Right lobe of liver (tissue), 4 donors: ENCODE results near the gene SLC2A2.

Source experiments
- POLR2A ChIP-seq: fragments of 450-650 bp; IDR thresholded peaks from one replicate; pipeline ENCODE4 v1.6.1; 2017; ENCODE audit warnings: antibody characterized with exemption, mild to moderate bottlenecking
- TF ChIP-seq, protein P1 (sequence below), 4 donors: fragments of 200-600 bp in 3 of 4; fragments of 450-650 bp in 1 of 4; IDR thresholded peaks; one replicate each; pipeline versions ENCODE4 v1.5.1 to v1.8.0; 2016 to 2022; ENCODE audit warnings: antibody characterized with exemption in 4 of 4, mild to moderate bottlenecking in 2 of 4
- donor health status: DM: no; HTN: no; CAD: no.
- donor health status: DM: no; HTN: no; CAD: no.
- donor health status: DM: no; HTN: yes; CAD: no.

- TF ChIP-seq, protein P1, sequence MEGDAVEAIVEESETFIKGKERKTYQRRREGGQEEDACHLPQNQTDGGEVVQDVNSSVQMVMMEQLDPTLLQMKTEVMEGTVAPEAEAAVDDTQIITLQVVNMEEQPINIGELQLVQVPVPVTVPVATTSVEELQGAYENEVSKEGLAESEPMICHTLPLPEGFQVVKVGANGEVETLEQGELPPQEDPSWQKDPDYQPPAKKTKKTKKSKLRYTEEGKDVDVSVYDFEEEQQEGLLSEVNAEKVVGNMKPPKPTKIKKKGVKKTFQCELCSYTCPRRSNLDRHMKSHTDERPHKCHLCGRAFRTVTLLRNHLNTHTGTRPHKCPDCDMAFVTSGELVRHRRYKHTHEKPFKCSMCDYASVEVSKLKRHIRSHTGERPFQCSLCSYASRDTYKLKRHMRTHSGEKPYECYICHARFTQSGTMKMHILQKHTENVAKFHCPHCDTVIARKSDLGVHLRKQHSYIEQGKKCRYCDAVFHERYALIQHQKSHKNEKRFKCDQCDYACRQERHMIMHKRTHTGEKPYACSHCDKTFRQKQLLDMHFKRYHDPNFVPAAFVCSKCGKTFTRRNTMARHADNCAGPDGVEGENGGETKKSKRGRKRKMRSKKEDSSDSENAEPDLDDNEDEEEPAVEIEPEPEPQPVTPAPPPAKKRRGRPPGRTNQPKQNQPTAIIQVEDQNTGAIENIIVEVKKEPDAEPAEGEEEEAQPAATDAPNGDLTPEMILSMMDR (IDR thresholded peaks at IDR 0.05): no peak
- TF ChIP-seq POLR2A: no peak
Measured at GRCh38 chr3:171005648-171006047, 20.9 kb downstream of the SLC2A2 start.
